Upper lobe of left lung (tissue), 4 donors: Measurements from ENCODE around the gene F12.

Source experiments
- POLR2A ChIP-seq, 4 donors: fragments of 450-650 bp; IDR thresholded peaks; one replicate each; pipeline ENCODE4 v1.5.1; 2016 to 2017; ENCODE audit warnings: antibody characterized with exemption in 4 of 4, mild to moderate bottlenecking in 2 of 4
- TF ChIP-seq, protein P1 (sequence below), 6 experiments: fragments of 450-650 bp in 4 of 6; fragments of 200-600 bp in 2 of 6; sonication (generic) in 2 of 6; IDR thresholded peaks; one replicate each; pipeline ENCODE4 v1.5.1; 2016 to 2019; ENCODE audit warnings: antibody characterized with exemption in 6 of 6

DNA sequence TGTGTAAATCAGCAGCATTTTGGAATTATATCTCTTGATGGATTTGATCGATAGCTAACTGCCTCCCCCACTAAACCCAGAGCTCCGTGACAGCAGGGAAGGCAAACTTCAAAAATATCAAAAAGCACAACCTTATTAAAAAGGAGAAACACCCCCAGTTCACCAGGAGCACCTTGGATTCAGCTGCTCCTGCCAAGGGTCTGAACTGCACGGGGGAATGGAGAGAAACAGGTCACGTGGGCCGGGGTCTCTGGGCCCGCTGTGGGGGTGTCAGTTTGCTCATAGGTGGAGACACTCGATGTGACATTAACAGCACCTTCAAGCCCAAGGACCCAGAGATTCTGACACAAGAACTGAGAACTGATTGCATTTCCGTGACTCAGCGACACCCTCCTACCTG lies 26.2 kb downstream of the F12 start:
- no peak for TF ChIP-seq POLR2A (IDR thresholded peaks at IDR 0.05)
- TF ChIP-seq, protein P1, sequence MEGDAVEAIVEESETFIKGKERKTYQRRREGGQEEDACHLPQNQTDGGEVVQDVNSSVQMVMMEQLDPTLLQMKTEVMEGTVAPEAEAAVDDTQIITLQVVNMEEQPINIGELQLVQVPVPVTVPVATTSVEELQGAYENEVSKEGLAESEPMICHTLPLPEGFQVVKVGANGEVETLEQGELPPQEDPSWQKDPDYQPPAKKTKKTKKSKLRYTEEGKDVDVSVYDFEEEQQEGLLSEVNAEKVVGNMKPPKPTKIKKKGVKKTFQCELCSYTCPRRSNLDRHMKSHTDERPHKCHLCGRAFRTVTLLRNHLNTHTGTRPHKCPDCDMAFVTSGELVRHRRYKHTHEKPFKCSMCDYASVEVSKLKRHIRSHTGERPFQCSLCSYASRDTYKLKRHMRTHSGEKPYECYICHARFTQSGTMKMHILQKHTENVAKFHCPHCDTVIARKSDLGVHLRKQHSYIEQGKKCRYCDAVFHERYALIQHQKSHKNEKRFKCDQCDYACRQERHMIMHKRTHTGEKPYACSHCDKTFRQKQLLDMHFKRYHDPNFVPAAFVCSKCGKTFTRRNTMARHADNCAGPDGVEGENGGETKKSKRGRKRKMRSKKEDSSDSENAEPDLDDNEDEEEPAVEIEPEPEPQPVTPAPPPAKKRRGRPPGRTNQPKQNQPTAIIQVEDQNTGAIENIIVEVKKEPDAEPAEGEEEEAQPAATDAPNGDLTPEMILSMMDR (IDR thresholded peaks at IDR 0.05): no peak
